ENCODE results near the gene FAM78B. TPM values are rescaled to one million over a fixed set of nuclear protein-coding genes. Genes with fewer than 3 reads are reported as not detected.

FAM78B gene, protein sequence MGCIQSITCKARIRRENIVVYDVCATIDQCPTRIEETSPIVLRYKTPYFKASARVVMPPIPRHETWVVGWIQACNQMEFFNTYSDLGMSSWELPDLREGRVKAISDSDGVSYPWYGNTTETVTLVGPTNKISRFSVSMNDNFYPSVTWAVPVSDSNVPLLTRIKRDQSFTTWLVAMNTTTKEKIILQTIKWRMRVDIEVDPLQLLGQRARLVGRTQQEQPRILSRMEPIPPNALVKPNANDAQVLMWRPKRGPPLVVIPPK
- 4.3 and 6.3 TPM in 2 replicates for polyA plus RNA-seq (2014; cell fraction: cytosol; rRNA removed)
- polyA plus RNA-seq (2014; cell fraction: nucleus; rRNA removed): 5.0 and 5.6 TPM in 2 replicates

- peak; percentile 65 for DNase-seq (ENCODE audit: low spot score)
These were observed at the start of gene FAM78B for GRCh38 chr1:166166698-166167571. FAM78B (minus strand) TSS chr1:166167001; CDS start chr1:166166248, 753 bp downstream.

- DNase-seq (ENCODE audit: low spot score): no peak
These were observed 35.7 kb upstream of the FAM78B start for GRCh38 chr1:166202546-166202945.

DNA sequence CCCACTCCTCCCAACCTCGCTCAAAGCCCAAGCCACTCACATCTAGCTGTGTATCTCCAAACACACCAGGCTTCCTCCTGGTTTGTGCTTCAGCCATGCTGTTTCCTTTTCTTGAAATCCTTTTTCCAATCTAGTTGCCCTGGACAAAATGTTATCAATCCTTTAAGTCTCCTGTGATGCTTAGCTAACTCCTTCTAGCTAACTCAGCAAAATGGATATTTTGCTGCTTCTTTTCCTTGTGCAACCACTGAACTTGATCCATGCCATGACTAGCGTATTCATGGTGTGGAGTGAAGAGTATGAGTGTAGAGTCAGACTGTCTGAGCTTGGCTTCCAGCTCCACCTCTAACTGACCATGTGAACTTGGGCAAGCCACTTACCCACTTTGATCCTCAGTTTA is 33.9 kb upstream of the FAM78B start:
- no peak for DNase-seq (ENCODE audit: low spot score)

GRCh38 chr1:166197597-166197996 is 30.8 kb upstream of the FAM78B start:
- DNase-seq (ENCODE audit: low spot score): no peak

- DNase-seq (ENCODE audit: low spot score): no peak
These were observed 30.3 kb upstream of the FAM78B start for GRCh38 chr1:166197141-166197540.

DNA sequence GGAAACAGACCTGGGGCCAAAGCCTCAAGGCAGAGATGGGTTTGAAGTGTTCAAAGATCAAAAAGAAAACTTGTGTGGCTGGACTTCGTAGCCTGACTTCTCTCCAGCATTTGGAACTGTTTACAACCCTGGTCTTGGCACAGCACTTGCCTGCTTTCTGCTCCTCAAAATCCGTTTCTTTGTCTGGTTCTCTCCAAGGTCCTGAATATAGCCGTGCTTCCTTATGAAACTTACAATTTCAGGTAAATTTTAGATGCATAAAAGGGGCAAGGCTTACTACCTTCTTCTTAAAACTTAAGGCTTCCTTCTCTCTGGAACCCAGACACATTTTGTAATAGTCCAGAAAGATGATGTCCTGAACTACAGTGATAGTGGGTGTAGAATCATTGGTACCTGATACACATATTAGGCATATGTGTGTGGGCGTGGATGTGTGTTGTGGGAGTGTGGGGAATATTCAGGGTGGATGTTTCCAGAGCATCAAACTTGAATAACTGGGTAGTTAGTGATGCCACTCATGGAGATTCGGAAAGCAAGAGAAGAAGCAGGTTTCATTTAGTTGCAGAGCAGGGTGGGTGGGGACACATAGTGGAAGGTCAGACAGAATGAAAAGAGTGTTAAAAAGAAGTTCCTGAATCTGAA is 26.4 kb upstream of the FAM78B start:
- DNase-seq (ENCODE audit: low spot score): no peak

- DNase-seq (ENCODE audit: low spot score): no peak
These were observed 23.6 kb upstream of the FAM78B start for GRCh38 chr1:166190400-166190799.

DNA sequence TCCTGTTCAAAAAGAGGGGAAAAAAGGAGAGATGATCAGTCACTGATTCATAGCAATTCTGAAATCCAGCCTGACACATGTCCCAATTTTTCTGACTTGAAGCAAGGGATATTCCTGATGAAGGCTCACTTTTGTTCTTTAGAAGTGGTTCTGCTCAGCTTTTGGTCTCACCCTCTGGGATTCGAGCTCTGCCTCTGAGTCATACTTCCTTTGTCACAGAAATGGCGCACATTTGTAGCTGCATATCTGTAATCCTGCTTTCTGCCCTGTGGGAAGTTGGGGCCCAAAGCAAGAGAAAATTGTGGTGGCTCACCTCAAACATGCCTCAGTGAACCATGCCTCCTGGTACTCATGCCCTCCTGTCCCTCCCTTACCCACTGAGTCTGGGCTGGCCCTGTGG is 22.3 kb upstream of the FAM78B start:
- no peak for DNase-seq (ENCODE audit: low spot score)

- DNase-seq (ENCODE audit: low spot score): peak; percentile 8
These were observed 18.7 kb upstream of the FAM78B start for GRCh38 chr1:166185526-166185925.

DNA sequence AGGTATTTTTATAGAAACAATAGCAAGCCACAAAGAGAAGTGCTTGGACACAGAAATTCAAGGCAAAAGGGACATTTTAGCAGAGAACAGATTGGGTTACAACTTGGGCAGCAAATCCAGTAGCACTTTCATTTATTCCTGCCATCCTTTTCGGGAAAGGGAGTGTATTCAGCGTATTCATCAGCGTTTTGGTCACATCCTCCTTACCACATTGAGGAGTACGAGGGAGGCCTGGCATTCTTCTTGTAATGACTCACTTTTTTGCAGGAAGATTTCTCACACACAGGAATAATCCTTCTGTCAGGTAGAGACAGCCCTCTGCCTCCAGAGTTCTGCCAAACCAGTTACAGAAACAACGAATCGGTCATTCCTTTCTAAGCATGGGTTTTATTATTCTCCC is 18.1 kb upstream of the FAM78B start:
- DNase-seq (ENCODE audit: low spot score): no peak

- DNase-seq (ENCODE audit: low spot score): no peak
These were observed 17.2 kb upstream of the FAM78B start for GRCh38 chr1:166184012-166184411.

DNA sequence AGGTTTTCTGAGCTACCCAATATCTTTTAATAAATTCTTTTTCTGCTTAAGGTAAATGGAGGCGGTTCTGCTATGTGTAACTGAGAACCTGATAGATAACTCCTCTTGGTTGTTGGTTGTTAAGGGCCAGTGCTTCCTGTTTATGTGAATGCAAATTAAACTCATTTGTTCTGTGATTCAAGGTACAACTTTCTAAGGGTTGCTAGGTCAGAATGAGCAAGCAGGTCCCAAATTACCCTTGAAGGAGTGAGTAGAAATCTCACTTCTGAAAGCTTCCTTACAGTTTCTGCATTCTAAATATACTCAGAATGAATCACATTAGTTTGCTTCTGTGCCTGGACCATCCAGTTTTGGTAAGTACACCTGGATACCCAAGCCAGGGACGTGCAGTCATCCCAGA is 15.5 kb upstream of the FAM78B start:
- DNase-seq (ENCODE audit: low spot score): no peak

- no peak for DNase-seq (ENCODE audit: low spot score)
These were observed 9.6 kb upstream of the FAM78B start for GRCh38 chr1:166176416-166176815.

GRCh38 chr1:166175032-166175431 is 8.2 kb upstream of the FAM78B start:
- DNase-seq (ENCODE audit: low spot score): no peak

- DNase-seq (ENCODE audit: low spot score): no peak
These were observed 7.3 kb upstream of the FAM78B start for GRCh38 chr1:166174108-166174507.

- DNase-seq (ENCODE audit: low spot score): no peak
These were observed 5.3 kb upstream of the FAM78B start for GRCh38 chr1:166172106-166172505.

- DNase-seq (ENCODE audit: low spot score): no peak
These were observed 3.9 kb upstream of the FAM78B start for GRCh38 chr1:166170726-166171125.

GRCh38 chr1:166170075-166170474 is 3.3 kb upstream of the FAM78B start:
- no peak for DNase-seq (ENCODE audit: low spot score)

DNA sequence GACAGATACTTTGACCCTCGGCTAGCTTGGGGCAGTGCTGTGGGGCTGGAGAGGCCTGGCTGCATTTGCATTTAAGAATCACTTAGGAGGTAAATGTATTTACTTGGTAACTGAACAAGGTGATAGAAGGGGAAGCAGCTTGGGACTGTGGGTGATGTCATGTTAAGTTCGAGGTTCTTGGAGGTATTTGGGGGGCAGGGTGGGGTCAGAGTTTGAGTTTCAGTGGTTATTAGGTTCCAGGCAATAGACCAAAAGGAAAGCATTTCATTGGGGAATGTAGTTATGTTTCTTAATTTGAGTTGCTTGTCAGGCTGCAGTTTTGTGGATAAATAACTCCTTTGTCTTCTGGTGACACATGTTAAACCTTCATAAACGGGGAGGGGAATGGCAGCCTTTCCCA is 2.4 kb upstream of the FAM78B start:
- DNase-seq (ENCODE audit: low spot score): no peak

DNA sequence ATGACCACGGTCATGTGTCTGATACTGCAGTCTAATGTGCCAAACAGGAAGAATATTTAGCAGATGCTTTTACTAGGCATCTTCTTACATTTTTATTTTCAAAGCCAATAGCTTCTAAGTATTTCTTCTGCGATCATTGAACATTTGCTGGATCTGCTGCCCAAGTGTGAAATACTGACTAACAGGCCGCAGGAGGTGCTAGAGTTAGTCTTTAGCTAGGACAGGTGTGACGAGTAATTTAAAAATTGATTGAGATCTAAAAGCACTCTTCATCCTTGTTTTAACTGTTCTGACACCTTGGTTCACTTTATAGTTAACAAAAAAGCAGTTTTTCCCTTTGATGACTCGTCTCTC is 748 bp upstream of the FAM78B start:
- no peak for DNase-seq (ENCODE audit: low spot score)

DNA sequence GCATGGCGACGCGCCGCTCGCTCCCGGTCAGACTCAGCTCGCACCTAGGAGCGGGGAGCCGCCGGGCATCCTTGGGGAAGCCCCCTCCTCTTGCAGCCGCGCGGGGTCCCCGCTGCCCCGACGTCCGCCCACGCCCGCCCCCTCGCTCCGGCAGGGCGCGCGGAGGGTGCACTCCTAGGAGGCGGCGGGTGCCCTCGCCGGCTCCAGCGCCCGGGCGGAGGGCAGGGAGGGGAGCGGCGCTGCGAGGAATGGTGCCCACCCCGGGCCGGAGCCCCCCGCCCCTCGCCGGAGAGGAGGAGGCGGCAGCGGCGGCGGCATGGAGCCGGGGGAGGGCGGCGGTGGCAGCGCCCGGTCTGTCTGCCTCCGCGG is 488 bp downstream of the FAM78B start:
- no peak for DNase-seq (ENCODE audit: low spot score)

- DNase-seq (ENCODE audit: low spot score): peak; percentile 42
These were observed 1.0 kb downstream of the FAM78B start for GRCh38 chr1:166165661-166166328.
